Measurements from ENCODE around the gene ZNF276.
A peak's percentile ranks its signal among the peaks of the same experiment; 100 is the strongest.
"Not testable (repeated sequence)": the region's sequence is repeated elsewhere in the genome, so short reads cannot be mapped to it uniquely, and the experiment has no call there.

ZNF276 gene

DNA sequence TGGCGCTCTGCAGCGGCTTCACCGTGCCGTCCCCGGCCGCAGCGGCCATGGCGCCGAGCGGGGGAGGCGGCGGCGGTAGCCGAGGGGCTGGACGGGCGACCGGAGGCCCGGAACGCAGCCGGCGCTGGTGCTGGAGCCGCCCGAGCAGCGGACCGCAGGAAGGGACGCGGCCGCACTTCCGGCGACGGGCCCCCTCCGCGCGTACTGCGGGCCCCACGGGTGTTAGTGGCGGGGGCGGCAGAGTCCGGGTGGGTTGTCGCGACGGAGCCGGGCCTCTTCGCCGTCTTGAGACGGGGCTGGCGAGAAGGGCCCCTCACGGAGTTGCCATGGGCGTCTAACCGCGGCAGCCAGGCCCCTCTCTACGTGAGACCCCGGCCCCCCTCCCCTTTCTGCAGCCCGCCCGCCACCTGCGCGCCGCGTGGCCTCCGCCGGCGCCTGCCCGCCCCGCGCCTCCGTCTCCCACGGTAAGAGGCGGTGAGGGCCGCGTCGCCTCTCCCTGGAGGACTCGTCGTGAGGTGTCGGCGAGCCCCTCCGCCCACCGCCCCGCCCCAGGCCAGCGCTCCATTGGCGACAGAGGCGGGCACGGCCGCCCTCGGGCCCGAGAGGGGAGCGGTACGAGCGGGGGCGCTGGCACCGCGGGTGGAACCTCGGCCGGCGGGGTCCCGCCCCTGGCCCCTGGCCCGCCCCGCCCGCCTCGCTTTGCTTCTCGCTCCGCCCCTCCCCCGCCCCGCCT, at the start of gene ZNF276, which contains the start of gene VPS9D1:
Gene ZNF276 (plus strand): TSS at position 725 of the 733 bp plus-strand sequence. CDS start 104 bp downstream, outside the sequence.
Gene VPS9D1 (minus strand): TSS at position 86 of the 733 bp plus-strand sequence. CDS start 37 bp downstream, at position 49.
- peak; percentile 92 for DNase-seq

DNA sequence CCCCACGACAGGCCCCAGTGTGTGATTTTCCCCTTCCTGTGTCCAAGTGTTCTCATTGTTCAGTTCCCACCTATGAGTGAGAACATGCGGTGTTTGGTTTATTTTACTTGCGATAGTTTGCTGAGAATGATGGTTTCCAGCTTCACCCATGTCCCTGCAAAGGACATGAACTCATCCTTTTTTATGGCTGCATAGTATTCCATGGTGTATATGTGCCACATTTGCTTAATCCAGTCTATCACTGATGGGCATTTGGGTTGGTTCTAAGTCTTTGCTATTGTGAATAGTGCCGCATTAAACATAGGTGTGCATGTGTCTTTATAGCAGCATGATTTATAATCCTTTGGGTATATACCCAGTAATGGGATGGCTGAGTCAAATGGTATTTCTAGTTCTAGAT, 49.8 kb upstream of the ZNF276 start:
- not testable (repeated sequence) for DNase-seq

GRCh38 chr16:89672177-89672941, 49.0 kb upstream of the ZNF276 start:
- no peak for DNase-seq

GRCh38 chr16:89678258-89678657, 43.1 kb upstream of the ZNF276 start:
- no peak for DNase-seq

- no peak for DNase-seq
Measured at GRCh38 chr16:89685916-89686315, 35.4 kb upstream of the ZNF276 start.

DNA sequence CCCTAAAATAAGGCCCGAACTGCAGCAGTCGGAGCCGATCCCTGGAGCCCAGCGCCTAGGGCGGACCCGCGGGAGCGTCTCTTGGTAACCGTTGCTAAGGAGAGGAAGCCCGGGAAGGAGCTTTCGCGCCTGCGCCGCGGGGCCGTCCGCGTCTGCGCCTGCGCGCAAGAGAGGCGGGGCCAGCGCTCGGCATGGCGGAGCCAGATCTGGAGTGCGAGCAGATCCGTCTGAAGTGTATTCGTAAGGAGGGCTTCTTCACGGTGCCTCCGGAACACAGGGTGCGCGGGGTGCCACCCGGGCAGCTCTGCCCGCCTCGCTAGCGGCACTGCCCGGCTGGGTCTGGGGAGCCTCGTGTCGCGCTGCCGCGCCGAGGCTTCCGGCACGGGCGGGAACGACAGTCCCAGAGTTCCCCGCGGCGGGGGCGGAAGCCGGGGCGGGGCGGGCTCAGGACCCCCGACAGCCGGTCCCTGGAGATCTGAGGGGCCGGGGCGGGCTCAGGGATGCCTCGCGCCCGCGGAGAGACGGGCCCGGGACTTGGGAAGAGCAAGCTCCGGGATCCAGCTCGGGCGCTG, 34.7 kb upstream of the ZNF276 start, which contains the start of gene CDK10:
Gene CDK10 (plus strand): TSS at position 170 of the 572 bp plus-strand sequence. CDS start 22 bp downstream, at position 192.
- DNase-seq = peak; percentile 88

DNA sequence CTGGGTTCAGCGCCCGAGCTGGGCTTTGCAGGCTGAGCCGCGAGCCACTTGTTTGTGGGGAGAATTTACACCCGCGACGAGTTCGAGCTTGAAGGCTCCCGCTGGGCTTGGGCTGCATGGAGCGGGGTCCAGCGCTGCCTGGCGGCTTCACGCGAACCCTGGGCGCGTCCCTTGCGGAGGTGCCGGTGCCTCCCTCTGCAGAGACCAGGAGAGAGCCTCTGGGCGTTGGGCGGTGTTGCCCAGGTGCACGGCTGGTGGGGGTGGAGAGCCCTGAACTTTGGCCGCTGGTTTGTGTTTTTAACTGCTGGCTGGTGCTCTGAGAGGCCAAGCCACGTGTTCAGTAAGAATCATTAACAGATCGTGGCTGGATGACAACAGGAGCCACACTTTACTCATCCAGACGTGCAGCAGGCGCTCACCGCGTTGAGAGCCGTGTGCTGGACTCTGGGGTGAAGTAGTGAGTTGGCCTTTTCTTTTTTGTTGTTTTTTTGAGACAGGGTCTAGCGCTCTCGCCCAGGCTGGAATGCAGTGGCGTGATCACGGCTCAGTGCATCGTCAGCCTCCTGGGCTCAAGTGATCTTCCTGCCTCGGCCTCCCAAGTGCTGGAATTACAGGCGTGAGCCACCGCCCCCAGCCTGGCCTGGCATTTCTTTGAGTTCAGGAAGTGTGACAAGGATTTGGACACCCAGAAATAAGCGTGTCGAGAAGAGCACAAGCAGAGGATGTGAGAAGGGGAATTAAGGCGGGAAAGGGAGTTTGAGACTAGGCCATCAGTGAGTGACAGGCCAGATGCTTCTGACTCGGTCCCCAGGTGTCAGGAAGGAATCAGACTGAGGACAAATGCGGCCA, 34.0 kb upstream of the ZNF276 start:
- DNase-seq = no peak

DNA sequence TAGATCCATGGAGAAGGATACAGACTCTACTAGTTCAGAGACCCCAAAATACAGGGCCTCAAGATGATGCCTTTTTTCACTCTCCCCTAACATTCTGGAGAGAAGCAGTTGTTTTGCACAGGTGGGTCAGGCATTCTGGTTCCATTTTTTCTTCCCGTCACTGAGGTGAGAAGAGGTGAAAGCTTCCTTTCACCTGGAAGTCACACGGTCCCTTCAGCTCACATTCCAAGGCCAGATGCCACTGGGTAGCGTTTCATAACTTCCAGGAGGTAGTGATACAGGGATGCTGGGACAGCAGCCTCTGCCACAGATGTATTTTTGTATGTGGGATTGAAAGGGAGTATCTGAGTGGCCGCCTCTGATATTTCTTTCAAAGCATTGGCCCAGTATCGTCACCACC, 32.9 kb upstream of the ZNF276 start:
- no peak for DNase-seq

DNA sequence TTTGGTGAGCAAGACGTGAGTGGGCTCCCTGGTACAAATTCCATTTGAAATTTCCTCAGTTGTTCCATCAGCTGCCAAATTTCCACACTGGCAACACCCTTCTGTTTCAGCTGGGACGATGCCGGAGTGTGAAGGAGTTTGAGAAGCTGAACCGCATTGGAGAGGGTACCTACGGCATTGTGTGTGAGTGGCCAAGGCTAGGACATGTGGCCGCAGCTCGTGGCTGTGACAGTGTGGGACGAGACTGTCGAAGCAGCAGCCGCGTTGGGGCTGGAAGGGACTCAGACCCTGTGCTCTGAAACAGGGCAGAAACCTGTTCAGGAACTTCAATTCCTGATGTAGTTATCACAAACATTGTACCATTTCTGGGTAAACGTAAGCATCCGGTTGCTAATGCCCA, 32.2 kb upstream of the ZNF276 start:
- no peak for DNase-seq

DNA sequence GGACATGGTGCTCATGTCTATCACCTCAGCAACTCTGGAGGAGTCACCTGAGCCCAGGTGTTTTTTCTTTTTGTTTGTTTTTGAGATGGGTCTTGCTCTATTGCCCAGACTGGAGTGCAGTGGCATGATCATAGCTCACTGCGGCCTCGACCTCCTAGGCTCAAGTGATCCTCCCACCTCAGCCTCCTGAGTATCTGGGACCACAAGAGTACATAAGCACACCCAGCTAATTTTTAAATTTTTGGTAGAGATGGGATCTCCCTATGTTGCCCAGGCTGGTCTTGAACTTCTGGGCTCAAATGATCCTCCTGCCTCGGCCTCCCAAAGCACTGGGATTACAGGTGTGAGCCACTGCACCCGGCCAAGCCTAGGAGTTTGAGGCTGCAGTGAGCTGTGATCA, 31.7 kb upstream of the ZNF276 start:
- DNase-seq = not testable (repeated sequence)

- DNase-seq = no peak
Measured at GRCh38 chr16:89690392-89690901, 30.9 kb upstream of the ZNF276 start.

DNA sequence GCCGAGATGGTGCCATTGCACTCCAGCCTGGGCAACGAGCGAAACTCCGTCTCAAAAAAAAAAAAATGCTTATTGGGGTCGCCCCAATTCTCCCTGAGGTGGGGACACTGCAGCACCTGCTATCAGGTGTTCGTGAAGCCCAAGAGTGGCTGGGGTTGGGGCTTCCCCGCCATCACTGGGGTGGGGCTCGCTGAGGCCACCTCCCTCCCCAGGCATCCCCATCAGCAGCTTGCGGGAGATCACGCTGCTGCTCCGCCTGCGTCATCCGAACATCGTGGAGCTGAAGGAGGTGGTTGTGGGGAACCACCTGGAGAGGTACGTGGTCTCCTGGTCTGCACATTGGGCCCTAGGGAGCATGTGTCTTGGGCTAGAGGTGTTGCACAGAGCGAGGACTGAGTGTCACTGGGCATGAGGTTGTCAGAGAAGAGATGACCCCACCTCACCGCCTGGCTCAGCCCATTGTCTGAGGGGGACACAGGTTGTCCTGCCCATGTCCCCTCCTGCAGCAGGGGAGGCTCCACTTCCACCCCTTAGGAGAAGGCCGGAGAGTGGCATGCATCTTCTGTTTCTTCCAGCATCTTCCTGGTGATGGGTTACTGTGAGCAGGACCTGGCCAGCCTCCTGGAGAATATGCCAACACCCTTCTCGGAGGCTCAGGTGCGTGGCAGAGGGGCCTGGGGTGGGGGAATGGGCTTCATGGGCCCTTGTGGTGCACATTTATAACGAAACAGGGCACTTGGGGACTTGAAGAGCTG, 29.9 kb upstream of the ZNF276 start:
- DNase-seq = no peak

DNA sequence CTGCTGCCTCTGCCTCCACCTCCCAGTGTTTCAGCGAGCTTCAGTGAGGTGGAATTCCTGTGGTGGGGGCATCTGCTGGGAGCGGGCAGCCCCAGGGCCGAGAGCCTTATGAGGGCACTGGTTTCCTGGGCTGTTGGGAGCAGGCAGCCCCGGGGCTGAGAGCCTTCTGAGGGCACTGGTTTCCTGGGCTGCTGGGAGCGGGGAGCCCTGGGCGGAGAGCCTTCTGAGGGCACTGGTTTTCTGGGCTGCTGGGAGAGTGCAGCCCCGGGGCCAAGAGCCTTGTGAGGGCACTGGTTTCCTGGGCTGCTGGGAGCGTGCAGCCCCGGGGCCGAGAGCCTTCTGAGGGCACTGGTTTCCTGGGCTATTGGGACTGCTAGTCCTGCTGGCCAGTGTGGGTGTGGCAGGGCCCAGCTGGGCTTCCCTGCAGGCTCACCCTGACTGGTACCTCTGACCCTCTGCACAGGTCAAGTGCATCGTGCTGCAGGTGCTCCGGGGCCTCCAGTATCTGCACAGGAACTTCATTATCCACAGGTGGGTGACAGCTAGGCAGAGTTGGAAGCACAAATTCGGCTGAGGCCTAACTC, 29.3 kb upstream of the ZNF276 start:
- DNase-seq = no peak

DNA sequence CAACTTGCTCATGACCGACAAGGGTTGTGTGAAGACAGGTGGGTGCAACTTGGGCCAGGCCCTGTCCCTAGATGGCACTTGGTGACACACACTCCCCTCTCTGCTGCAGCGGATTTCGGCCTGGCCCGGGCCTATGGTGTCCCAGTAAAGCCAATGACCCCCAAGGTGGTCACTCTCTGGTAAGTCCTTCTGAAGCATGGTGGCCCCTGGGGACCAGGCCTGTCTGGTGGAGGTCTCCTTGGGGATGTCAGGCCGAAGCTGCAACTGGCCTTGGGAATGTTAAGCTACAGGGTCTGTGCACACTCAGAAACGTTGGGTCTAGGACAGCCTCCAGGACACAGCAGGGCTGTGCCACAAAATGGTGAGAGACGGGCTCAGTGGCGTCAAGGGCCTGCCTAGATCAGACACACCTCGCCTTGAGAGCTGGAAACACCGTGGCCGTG, 28.0 kb upstream of the ZNF276 start:
- no peak for DNase-seq

DNA sequence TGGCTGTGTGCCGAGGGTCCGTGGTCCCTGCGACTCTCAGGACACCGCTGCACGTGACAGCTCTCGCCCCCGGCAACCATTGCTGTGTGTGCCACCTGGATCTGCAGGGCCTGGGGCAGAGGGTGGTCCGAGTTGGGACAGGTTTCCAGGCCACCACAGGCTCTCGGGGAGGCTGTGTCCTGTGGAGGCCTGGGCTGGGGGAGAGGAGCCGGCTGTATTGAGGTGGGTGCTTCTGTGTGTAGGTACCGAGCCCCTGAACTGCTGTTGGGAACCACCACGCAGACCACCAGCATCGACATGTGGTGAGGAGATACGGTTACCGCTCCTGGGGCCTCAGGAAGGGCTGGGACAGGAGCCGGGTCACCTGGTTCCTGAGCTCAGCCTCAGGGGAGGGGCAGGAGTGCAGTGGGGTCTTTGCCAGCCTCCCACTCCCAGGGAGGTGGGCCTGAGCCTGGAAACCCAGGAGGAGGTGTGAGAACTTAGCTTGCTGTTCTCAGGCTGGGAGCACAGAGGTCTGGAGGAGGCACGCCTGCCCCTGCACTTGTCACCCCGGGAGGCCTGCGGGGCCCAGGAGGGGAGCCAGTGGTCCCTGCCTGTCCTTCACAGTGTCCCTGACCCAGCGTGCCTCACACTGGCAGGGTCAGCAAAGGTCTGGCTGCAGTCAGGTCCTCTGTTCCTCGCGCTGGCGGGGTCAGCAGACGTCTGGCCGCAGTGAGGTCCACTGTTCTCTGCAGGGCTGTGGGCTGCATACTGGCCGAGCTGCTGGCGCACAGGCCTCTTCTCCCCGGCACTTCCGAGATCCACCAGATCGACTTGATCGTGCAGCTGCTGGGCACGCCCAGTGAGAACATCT, 27.2 kb upstream of the ZNF276 start:
- no peak for DNase-seq

DNA sequence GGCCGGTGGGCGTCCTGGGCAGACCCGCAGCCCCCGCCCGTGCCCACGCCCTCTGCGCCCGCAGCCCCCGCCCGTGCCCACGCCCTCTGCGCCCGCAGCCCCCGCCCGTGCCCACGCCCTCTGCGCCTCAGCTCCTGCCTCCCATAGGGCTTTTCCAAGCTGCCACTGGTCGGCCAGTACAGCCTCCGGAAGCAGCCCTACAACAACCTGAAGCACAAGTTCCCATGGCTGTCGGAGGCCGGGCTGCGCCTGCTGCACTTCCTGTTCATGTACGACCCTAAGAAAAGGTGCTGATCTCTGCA, 26.6 kb upstream of the ZNF276 start:
- not testable (repeated sequence) for DNase-seq

DNA sequence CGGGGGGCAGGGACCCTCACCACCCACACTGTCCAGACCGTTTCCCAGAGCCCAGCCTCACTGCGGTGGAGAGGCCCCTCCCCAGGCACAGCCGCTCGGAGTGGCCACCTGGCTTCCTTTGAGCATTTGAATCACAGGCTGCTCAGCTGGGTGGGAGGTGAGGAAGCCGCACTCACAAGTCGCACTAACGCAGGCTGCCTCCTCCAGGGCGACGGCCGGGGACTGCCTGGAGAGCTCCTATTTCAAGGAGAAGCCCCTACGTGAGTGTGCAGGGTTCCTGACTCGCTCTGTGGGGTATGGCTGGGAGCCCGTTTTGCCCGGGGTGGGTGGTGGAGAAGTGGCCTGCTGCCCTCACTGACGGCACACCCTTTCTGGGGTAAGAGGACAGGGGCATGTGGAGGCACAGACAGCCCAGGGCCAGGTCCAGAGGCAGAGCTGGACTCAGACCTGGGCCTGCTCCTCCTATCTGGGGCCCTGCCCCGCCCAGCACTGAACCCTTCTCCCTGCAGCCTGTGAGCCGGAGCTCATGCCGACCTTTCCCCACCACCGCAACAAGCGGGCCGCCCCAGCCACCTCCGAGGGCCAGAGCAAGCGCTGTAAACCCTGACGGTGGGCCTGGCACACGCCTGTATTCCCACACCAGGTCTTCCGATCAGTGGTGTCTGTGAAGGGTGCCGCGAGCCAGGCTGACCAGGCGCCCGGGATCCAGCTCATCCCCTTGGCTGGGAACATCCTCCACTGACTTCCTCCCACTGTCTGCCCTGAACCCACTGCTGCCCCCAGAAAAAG, 26.1 kb upstream of the ZNF276 start:
- DNase-seq = no peak

DNA sequence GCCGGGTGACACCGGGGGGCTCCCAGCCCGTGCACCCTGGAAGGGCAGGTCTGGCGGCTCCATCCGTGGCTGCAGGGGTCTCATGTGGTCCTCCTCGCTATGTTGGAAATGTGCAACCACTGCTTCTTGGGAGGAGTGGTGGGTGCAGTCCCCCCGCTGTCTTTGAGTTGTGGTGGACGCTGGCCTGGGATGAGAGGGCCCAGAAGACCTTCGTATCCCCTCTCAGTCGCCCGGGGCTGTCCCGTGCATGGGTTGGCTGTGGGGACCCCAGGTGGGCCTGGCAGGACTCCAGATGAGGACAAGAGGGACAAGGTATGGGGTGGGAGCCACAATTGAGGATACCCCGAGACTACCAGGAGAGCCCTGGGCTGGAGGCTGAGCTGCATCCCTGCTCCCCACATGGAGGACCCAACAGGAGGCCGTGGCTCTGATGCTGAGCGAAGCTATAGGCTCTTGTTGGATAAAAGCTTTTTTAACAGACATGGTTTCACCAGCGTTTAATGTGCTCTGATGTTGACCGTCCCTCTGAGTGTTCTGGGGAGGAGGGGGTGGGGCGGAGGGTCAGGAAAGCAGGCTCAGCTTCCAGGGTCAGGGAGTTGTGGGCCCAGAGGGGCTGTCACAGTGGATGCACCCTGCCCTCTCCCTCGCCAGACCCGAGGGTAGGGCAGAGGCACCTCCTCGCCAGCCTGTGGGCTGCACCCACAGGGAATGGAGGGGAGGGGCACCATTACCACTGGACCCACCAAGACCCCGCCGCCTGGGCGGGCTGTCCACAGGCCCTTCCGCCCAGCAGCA, 25.3 kb upstream of the ZNF276 start:
- DNase-seq = no peak

- DNase-seq = peak; percentile 31
Measured at GRCh38 chr16:89696670-89697128, 24.6 kb upstream of the ZNF276 start.

Data from CD4-positive, alpha-beta T cell treated with Interleukin-17A for 4 hours (primary cell).